ENCODE data around the gene ST8SIA3.

The ST8SIA3 gene

GRCh38 chr18:57372444-57372843 lies 20.1 kb downstream of the ST8SIA3 start:
- no peak overlapping the region for H3K27ac ChIP-seq (replicated peaks)
- no peak overlapping the region for H3K4me3 ChIP-seq (replicated peaks; ENCODE audit: insufficient read depth, low read length)
- DNase-seq (ENCODE audit: low read depth in 1 of 2, low spot score in 1 of 2) = no peak
- no peak for TF ChIP-seq GABPA (IDR thresholded peaks at IDR 0.05; ENCODE audit: low read depth)
- TF ChIP-seq SPI1 (IDR thresholded peaks at IDR 0.05; ENCODE audit: borderline replicate concordance, low read depth) = no peak
- TF ChIP-seq CTCF (IDR thresholded peaks at IDR 0.05; ENCODE audit: insufficient read depth, low read length) = no peak
- TF ChIP-seq, protein P1, sequence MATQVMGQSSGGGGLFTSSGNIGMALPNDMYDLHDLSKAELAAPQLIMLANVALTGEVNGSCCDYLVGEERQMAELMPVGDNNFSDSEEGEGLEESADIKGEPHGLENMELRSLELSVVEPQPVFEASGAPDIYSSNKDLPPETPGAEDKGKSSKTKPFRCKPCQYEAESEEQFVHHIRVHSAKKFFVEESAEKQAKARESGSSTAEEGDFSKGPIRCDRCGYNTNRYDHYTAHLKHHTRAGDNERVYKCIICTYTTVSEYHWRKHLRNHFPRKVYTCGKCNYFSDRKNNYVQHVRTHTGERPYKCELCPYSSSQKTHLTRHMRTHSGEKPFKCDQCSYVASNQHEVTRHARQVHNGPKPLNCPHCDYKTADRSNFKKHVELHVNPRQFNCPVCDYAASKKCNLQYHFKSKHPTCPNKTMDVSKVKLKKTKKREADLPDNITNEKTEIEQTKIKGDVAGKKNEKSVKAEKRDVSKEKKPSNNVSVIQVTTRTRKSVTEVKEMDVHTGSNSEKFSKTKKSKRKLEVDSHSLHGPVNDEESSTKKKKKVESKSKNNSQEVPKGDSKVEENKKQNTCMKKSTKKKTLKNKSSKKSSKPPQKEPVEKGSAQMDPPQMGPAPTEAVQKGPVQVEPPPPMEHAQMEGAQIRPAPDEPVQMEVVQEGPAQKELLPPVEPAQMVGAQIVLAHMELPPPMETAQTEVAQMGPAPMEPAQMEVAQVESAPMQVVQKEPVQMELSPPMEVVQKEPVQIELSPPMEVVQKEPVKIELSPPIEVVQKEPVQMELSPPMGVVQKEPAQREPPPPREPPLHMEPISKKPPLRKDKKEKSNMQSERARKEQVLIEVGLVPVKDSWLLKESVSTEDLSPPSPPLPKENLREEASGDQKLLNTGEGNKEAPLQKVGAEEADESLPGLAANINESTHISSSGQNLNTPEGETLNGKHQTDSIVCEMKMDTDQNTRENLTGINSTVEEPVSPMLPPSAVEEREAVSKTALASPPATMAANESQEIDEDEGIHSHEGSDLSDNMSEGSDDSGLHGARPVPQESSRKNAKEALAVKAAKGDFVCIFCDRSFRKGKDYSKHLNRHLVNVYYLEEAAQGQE (IDR thresholded peaks at IDR 0.05; ENCODE audit: insufficient replicate concordance, low read depth) = no peak
- no peak for TF ChIP-seq POLR2AphosphoS5 (IDR thresholded peaks at IDR 0.05; ENCODE audit: low read depth)
- peaks cover 3% of the 10 kb centered on the region for H3K27me3 ChIP-seq (ENCODE audit: insufficient read depth, poor library complexity, severe bottlenecking)

DNA sequence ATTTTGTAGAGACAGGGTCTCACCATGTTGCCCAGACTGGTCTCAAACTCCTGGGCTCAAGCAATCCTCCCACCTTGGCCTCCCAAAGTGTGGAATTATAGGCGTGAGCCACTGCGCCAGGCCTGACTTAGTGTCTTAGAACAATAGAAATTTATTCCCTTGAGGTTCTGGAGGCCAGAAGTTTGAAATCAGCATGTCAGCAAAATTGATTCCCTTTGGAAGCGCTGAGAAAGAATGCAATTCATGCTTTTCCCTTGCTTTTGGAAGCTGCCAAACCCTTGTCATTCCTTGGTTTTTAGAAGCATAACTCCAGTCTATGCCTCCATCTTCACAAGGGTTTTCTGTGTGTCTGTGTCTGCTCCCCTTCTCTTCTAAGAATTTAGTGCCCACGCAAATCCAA lies 20.7 kb downstream of the ST8SIA3 start:
- DNase-seq (ENCODE audit: low read depth in 1 of 2, low spot score in 1 of 2) = no peak
- TF ChIP-seq, protein P1 (IDR thresholded peaks at IDR 0.05; ENCODE audit: insufficient replicate concordance, low read depth) = no peak
- TF ChIP-seq SPI1 (IDR thresholded peaks at IDR 0.05; ENCODE audit: borderline replicate concordance, low read depth) (no peak), CTCF (IDR thresholded peaks at IDR 0.05; ENCODE audit: insufficient read depth, low read length) (no peak), GABPA (IDR thresholded peaks at IDR 0.05; ENCODE audit: low read depth) (no peak), POLR2AphosphoS5 (IDR thresholded peaks at IDR 0.05; ENCODE audit: low read depth) (no peak)
- Histone ChIP-seq H3K27me3 (ENCODE audit: insufficient read depth, poor library complexity, severe bottlenecking) (peaks cover 3% of the 10 kb centered on the region), H3K4me3 (replicated peaks; ENCODE audit: insufficient read depth, low read length) (no peak overlapping the region), H3K27ac (replicated peaks) (no peak overlapping the region)

DNA sequence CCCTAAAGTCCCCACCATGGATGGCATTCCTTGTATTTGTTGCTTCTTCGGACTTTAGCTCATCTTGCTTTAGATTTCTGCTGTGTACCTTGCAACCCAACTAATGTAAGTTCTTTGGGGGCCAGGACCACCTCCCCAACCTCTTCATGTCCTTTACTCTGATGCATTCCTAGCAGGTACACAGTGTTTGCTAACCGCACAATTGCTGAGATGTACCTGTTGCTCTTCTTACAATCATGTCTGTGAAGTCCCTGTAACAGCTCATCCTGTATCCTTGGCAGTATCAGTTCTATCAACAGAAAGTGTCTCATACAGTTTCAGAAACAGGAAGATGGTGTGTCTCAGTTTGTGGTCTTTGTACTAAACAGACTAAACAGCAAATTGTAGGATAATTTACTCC lies 24.1 kb downstream of the ST8SIA3 start:
- Histone ChIP-seq H3K4me3 (replicated peaks; ENCODE audit: insufficient read depth, low read length) (no peak overlapping the region), H3K27me3 (ENCODE audit: insufficient read depth, poor library complexity, severe bottlenecking) (peaks cover 7% of the 10 kb centered on the region), H3K27ac (replicated peaks) (no peak overlapping the region)
- TF ChIP-seq, protein P1 (IDR thresholded peaks at IDR 0.05; ENCODE audit: insufficient replicate concordance, low read depth) = no peak
- TF ChIP-seq POLR2AphosphoS5 (IDR thresholded peaks at IDR 0.05; ENCODE audit: low read depth) = no peak
- no peak for TF ChIP-seq SPI1 (IDR thresholded peaks at IDR 0.05; ENCODE audit: borderline replicate concordance, low read depth)
- no peak for TF ChIP-seq CTCF (IDR thresholded peaks at IDR 0.05; ENCODE audit: insufficient read depth, low read length)
- TF ChIP-seq GABPA (IDR thresholded peaks at IDR 0.05; ENCODE audit: low read depth) = no peak
- DNase-seq (ENCODE audit: low read depth in 1 of 2, low spot score in 1 of 2) = no peak
